HG03354 (cell line): ENCODE results near the gene CERS6.

Experiments
- ATAC-seq: cut with Tn5 transposase; IDR thresholded peaks from one replicate; pipeline ENCODE4 v1.9.1; 2021; ENCODE audit warnings: mild to moderate bottlenecking; ENCODE audit not compliant: unreplicated experiment, poor library complexity, severe bottlenecking

The CERS6 gene

GRCh38 chr2:168589236-168590211, 133.5 kb downstream of the CERS6 start:
- no peak for ATAC-seq

GRCh38 chr2:168592181-168592831, 136.2 kb downstream of the CERS6 start:
- no peak for ATAC-seq

GRCh38 chr2:168593713-168594112, 137.6 kb downstream of the CERS6 start:
- peak; percentile 52 for ATAC-seq

GRCh38 chr2:168594778-168595177, 138.7 kb downstream of the CERS6 start:
- peak; percentile 84 for ATAC-seq

- ATAC-seq: no peak
These were observed 141.0 kb downstream of the CERS6 start for GRCh38 chr2:168596881-168597655.

GRCh38 chr2:168599738-168600137, 143.7 kb downstream of the CERS6 start:
- no peak for ATAC-seq

- ATAC-seq: no peak
These were observed 144.9 kb downstream of the CERS6 start for GRCh38 chr2:168600949-168601348.

GRCh38 chr2:168601741-168602140, 145.7 kb downstream of the CERS6 start:
- ATAC-seq: peak; percentile 84

GRCh38 chr2:168602379-168602778, 146.3 kb downstream of the CERS6 start:
- no peak for ATAC-seq

GRCh38 chr2:168602846-168603401, 146.9 kb downstream of the CERS6 start:
- ATAC-seq: no peak

GRCh38 chr2:168603439-168603961, 147.4 kb downstream of the CERS6 start:
- no peak for ATAC-seq

GRCh38 chr2:168604252-168604651, 148.2 kb downstream of the CERS6 start:
- ATAC-seq: no peak

GRCh38 chr2:168607992-168608391, 151.9 kb downstream of the CERS6 start:
- ATAC-seq: no peak

- ATAC-seq: no peak
These were observed 152.7 kb downstream of the CERS6 start for GRCh38 chr2:168608796-168609195.

GRCh38 chr2:168611091-168611490, 155.0 kb downstream of the CERS6 start:
- ATAC-seq: no peak

- ATAC-seq: no peak
These were observed 156.0 kb downstream of the CERS6 start for GRCh38 chr2:168611896-168612650.

GRCh38 chr2:168612719-168613118, 156.6 kb downstream of the CERS6 start:
- ATAC-seq: no peak

- no peak for ATAC-seq
These were observed 157.5 kb downstream of the CERS6 start for GRCh38 chr2:168613551-168613950.
